Spinal cord (tissue), 10 donors: ENCODE results near the gene MCEMP1. TPM values are rescaled to one million over a fixed set of nuclear protein-coding genes. Genes with fewer than 3 reads are reported as not detected.

Experiments
- DNase-seq, 6 donors: peaks; one replicate each; pipeline versions ENCODE4 v3.0.0 to v3.0.0-alpha.2; 2013 to 2015; ENCODE audit warnings: low spot score in 6 of 6, low read depth in 4 of 6
- H3K27ac ChIP-seq: one replicate; pipeline ENCODE4 v1.5.1; 2013; ENCODE audit warnings: low read depth, low read length, control low read depth
- H3K27me3 ChIP-seq: one replicate; pipeline ENCODE4 v1.6.1; 2013; ENCODE audit warnings: low read length; ENCODE audit not compliant: control insufficient read depth, insufficient read depth
- H3K36me3 ChIP-seq: one replicate; pipeline ENCODE4 v1.6.1; 2013; ENCODE audit warnings: low read length; ENCODE audit not compliant: control insufficient read depth, insufficient read depth
- H3K4me1 ChIP-seq: one replicate; pipeline ENCODE4 v1.6.1; 2013; ENCODE audit warnings: low read length; ENCODE audit not compliant: control insufficient read depth, insufficient read depth
- H3K4me3 ChIP-seq: one replicate; pipeline ENCODE4 v1.5.1; 2013; ENCODE audit warnings: low read depth, low read length, control low read depth
- H3K9me3 ChIP-seq: one replicate; pipeline ENCODE4 v1.6.1; 2013; ENCODE audit warnings: low read length; ENCODE audit not compliant: control insufficient read depth, insufficient read depth
- WGBS: methylation state at CpG from one replicate; pipeline ENCODE4 v1.1.5; 2013; ENCODE audit warnings: missing lambda C conversion rate; ENCODE audit not compliant: insufficient coverage; 5-methylcytosine and 5-hydroxymethylcytosine counted together
- polyA plus RNA-seq, 2 donors: library from polyadenylated mRNA; unstranded; fragments of 120-200 nt; gene quantifications; one replicate each; pipeline ENCODE4 v1.2.1, GENCODE V29; 2013; ENCODE audit not compliant: insufficient read length in 2 of 2
- total RNA-seq, 2 donors: library from RNA; depleted of rRNA in 1 of 2; stranded (reverse); fragments of 120-200 nt in 1 of 2; fragments of >200 nt in 1 of 2; gene quantifications; one replicate each; pipeline versions ENCODE4 v1.2.3 to v1.2.4, GENCODE V29; 2013 to 2014
- donor health status: healthy.

MCEMP1 gene
- total and polyA plus RNA-seq, 4 donors: 0.41 to 1.7 TPM; not detected in 2

- no peaks in the 10 kb centered on the region for H3K36me3 ChIP-seq
- peaks cover 13% of the 10 kb centered on the region for H3K4me1 ChIP-seq
- 3% methylated on average over 40 of the region's 43 CpGs for WGBS
- no peaks in the 10 kb centered on the region for H3K27me3 ChIP-seq
- peak overlapping the region; percentile 9 for H3K4me3 ChIP-seq
- H3K9me3 ChIP-seq: no peaks in the 10 kb centered on the region
- DNase-seq: peak in 2 of 6 donors; percentile 75 to 84
- H3K27ac ChIP-seq: no peak overlapping the region
These were observed 6.6 kb upstream of the MCEMP1 start for GRCh38 chr19:7670150-7670783.

DNA sequence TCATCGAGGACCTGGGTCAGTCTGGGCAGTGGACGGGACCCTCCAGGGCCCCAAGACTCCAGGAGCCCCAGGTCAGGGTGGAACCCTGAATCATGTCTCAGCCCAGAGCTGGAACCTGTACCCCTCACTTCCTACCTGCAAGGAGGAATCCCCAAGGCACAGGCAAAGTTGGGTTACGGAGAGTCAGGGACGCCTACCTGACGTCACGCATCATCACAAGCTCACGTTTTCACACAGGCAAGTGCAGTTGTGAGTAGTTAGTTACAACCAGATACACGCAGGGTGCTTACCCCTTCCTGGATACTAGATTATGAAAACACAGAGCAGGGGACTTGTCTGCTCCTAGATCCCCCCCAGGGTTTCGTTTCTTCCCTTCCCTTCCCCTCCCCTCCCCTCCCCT is 6.1 kb upstream of the MCEMP1 start:
- no peaks in the 10 kb centered on the region for H3K36me3 ChIP-seq
- H3K4me1 ChIP-seq: peaks cover 13% of the 10 kb centered on the region
- WGBS: 39% methylated on average over 8 of the region's 9 CpGs
- no peak overlapping the region for H3K4me3 ChIP-seq
- H3K9me3 ChIP-seq: no peaks in the 10 kb centered on the region
- no peaks in the 10 kb centered on the region for H3K27me3 ChIP-seq
- no peak overlapping the region for H3K27ac ChIP-seq
- peak in 1 of 6 donors; percentile 3 for DNase-seq

GRCh38 chr19:7672522-7672921 is 4.4 kb upstream of the MCEMP1 start:
- Histone ChIP-seq H3K4me3 (no peak overlapping the region), H3K27me3 (peaks cover 3% of the 10 kb centered on the region), H3K27ac (no peak overlapping the region), H3K4me1 (peaks cover 13% of the 10 kb centered on the region), H3K36me3 (no peaks in the 10 kb centered on the region), H3K9me3 (no peaks in the 10 kb centered on the region)
- WGBS: 39% methylated on average over 6 of the region's 9 CpGs
- no peak for DNase-seq

DNA sequence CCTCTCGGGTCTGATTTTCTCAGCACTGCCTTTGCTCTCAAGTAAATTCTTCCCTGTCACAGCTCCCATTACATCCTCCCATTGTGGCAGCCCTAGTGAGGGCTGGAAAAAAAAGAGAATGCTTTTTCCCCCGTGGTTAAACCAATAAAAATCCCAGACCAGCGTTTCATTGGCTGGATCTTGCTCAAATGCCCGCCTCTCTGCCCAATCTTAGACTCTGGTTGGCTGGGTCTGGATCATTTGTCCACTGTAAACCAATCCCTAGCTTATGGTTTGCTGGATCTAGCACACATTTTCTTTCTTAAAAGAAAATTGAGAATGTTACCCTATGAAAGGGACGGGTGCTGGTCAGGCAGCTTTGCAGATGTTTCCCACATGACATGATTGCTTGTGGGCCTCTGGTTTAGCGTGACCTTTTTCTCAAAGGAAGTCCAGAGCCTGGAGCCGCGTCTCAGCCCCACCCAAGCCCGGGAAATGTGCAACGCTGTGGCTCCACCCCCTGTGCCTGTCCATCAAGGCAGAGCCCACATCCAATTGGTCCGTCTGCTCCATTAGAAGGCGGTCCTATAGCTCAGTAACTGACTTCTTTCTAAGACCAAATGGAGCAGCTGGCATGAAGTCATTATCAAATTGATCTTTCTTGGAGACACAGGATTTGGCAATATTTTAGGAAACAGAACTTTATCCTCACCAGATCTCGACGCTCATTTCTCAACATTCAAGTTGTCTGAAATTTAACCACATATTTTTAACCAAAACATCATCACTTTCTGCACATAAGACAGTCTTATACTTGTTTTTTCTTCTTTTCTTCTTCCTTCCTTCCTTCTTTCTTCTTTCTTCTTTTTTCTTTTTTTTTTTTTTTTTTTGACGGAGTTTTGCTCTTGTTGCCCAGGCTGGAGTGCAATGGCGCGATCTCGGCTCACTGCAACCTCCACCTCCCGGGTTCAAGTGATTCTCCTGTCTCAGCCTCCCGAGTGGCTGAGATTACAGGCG is 2.6 kb upstream of the MCEMP1 start:
- H3K4me1 ChIP-seq: peaks cover 13% of the 10 kb centered on the region
- H3K9me3 ChIP-seq: no peaks in the 10 kb centered on the region
- H3K27ac ChIP-seq: no peak overlapping the region
- peak in 2 of 6 donors; percentile 72 to 84 for DNase-seq
- no peaks in the 10 kb centered on the region for H3K36me3 ChIP-seq
- peaks cover 3% of the 10 kb centered on the region for H3K27me3 ChIP-seq
- WGBS: 45% methylated on average over 12 of the region's 21 CpGs
- no peak overlapping the region for H3K4me3 ChIP-seq

DNA sequence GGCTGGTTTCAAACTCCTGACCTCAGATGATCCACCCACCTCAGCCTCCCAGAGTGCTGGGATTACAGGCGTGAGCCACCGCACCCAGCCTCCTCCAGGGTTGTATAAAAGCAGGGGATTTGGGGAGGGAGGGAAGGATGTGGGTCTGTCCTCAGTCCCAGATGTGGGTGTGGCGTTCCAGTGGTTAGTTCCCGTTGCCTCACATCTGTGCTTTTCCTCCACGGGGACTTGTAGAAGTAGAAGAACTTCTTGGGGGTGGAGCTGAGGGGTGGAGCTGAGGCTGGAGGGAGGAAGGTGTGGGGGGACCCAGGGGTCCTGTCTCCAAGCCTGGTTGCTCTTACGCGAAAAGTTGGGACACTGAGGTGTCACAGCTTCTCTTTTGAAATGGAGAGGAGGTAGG is 514 bp upstream of the MCEMP1 start:
- H3K27me3 ChIP-seq: peaks cover 3% of the 10 kb centered on the region
- no peak overlapping the region for H3K4me3 ChIP-seq
- DNase-seq: no peak
- H3K27ac ChIP-seq: no peak overlapping the region
- WGBS: 36% methylated on average over 3 of the region's 7 CpGs
- no peaks in the 10 kb centered on the region for H3K9me3 ChIP-seq
- peaks cover 2% of the 10 kb centered on the region for H3K36me3 ChIP-seq
- peaks cover 10% of the 10 kb centered on the region for H3K4me1 ChIP-seq

DNA sequence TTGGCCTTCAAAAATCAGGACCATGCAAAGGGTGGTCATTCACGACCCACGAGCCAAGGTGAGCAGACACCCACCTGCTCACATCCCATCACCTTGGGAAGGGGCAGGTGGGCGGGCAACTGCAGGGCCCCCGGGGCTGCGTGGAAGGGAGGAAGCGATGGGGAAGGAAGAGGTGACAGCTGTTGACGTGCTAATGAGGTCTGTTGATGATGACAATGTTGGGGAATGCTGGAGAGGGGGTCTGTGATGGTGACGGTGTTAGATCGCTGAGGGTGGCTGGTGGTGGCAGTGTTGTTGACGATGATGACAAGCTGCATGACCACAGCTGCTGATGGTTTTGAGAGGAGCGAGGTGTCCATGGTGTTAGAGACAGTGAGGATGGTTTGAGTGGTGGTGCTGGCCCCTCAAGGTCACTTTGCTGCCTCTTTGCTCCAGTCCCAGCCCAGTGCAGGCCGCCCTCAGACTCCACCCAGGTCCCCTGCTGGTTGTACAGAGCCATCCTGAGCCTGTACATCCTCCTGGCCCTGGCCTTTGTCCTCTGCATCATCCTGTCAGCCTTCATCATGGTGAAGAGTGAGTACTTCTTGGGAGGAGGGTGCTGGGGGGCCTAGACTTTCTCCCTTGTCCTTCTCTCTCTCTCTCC is 900 bp downstream of the MCEMP1 start:
- Histone ChIP-seq H3K4me1 (peaks cover 22% of the 10 kb centered on the region), H3K4me3 (no peak overlapping the region), H3K9me3 (no peaks in the 10 kb centered on the region), H3K36me3 (peaks cover 10% of the 10 kb centered on the region), H3K27me3 (peaks cover 3% of the 10 kb centered on the region), H3K27ac (no peak overlapping the region)
- WGBS: 53% methylated on average over 10 of the region's 12 CpGs
- DNase-seq: no peak

- peaks cover 3% of the 10 kb centered on the region for H3K27me3 ChIP-seq
- peaks cover 23% of the 10 kb centered on the region for H3K36me3 ChIP-seq
- H3K9me3 ChIP-seq: no peaks in the 10 kb centered on the region
- DNase-seq: peak in 2 of 6 donors; percentile 36 to 82
- H3K4me3 ChIP-seq: no peak overlapping the region
- H3K4me1 ChIP-seq: peaks cover 22% of the 10 kb centered on the region
- 73% methylated on average over 23 of the region's 30 CpGs for WGBS
- no peak overlapping the region for H3K27ac ChIP-seq
These were observed 2.3 kb downstream of the MCEMP1 start for GRCh38 chr19:7678971-7679751.

- H3K4me1 ChIP-seq: peaks cover 22% of the 10 kb centered on the region
- H3K36me3 ChIP-seq: peaks cover 32% of the 10 kb centered on the region
- H3K9me3 ChIP-seq: no peaks in the 10 kb centered on the region
- peak overlapping the region; percentile 18 for H3K4me3 ChIP-seq
- H3K27me3 ChIP-seq: peaks cover 3% of the 10 kb centered on the region
- no peak overlapping the region for H3K27ac ChIP-seq
- WGBS: 58% methylated on average over 18 of the region's 22 CpGs
- DNase-seq: no peak
These were observed 3.1 kb downstream of the MCEMP1 start for GRCh38 chr19:7679771-7680605.
